Activated CD8-positive, alpha-beta memory T cell treated with anti-CD3 and anti-CD28 coated beads, Interleukin-2, amount 10 ng/mL, durations not matched to agents 7 days and 5 days (primary cell): ENCODE measurements around the gene ZACN. TPM values are rescaled to one million over a fixed set of nuclear protein-coding genes. Genes with fewer than 3 reads are reported as not detected.

Source experiments
- ATAC-seq: fragments of 150-1000 bp; cut with Tn5 transposase; one replicate; pipeline ENCODE4 v1.10.0; 2021; ENCODE audit warnings: moderate library complexity
- CTCF ChIA-PET: fragments of 350-600 bp; sonication (Branson Sonifier 250); formaldehyde crosslinking; loops from one replicate; lab custom pipeline; 2021; ENCODE audit warnings: antibody characterized with exemption; lab: Charles Lee
- DNase-seq: peaks from one replicate; pipeline ENCODE4 v3.0.0-alpha.2; 2020
- H3K27ac Mint-ChIP-seq: one replicate; pipeline ENCODE4 v1.8.0; 2021; ENCODE audit warnings: mild to moderate bottlenecking, mixed read lengths
- H3K27me3 Mint-ChIP-seq: one replicate; pipeline ENCODE4 v1.8.0; 2021; ENCODE audit warnings: mixed read lengths
- H3K36me3 Mint-ChIP-seq: one replicate; pipeline ENCODE4 v1.8.0; 2021; ENCODE audit warnings: mild to moderate bottlenecking, mixed read lengths
- H3K4me1 Mint-ChIP-seq: one replicate; pipeline ENCODE4 v1.8.0; 2021; ENCODE audit warnings: mixed read lengths
- H3K4me3 Mint-ChIP-seq: one replicate; pipeline ENCODE4 v1.8.0; 2021; ENCODE audit warnings: mild to moderate bottlenecking, moderate library complexity, mixed read lengths
- H3K9me3 Mint-ChIP-seq: one replicate; pipeline ENCODE4 v1.8.0; 2022; ENCODE audit warnings: low read depth, mixed read lengths
- total RNA-seq, 2 experiments: library from RNA; stranded (reverse); gene quantifications; one replicate each; pipeline ENCODE4 v1.2.3, GENCODE V29; 2021

Gene ZACN
- total RNA-seq, 2 experiments from 2014 or later, result 0.26 to 0.87 TPM

DNA sequence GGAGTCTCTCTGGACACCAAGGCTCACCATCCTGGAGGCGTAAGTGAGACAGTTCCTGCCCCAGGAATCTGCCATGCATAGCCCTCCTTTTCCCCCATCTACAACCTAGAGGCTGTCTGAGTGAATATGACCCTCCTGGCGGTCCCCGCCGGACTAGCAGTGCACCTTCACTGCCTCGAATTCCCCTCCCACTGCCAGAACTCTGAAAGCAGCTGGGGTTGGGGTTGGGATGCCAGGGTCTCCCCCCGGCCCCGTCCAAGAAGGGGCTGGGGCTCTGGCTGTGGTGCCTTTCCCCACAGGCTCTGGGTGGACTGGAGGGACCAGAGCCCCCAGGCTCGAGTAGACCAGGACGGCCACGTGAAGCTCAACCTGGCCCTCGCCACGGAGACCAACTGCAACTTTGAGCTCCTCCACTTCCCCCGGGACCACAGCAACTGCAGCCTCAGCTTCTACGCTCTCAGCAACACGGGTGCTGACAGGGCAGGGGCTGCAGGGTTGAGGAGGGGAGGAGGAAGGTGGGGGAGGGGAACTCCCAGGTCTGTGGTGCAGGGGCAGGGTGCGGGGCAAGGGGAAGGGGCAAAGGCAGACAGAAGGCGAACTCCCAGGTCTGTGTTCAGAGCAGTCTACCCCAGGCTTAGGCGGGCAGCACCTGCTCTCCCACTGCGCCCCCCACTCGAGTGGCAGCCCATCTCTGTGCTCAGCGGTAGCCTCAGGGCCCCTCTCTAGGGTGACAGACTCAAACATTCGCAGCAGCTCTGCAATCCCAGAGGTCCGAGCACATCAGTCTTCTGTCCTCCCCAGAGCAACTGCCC, 1.2 kb downstream of the ZACN start:
- Mint-ChIP-seq H3K27me3 (peaks cover 46% of the 10 kb centered on the region), H3K27ac (no peak overlapping the region), H3K9me3 (no peaks in the 10 kb centered on the region), H3K4me3 (no peak overlapping the region), H3K36me3 (peaks cover 6% of the 10 kb centered on the region), H3K4me1 (peaks cover 16% of the 10 kb centered on the region)
- no peak for ATAC-seq
- CTCF ChIA-PET, result interaction anchor here (0.7 to 2.7 kb wide), 3 partner anchors 13 to 223 kb away, joined by 3 to 7 read pairs (median 4); partner anchors contain the start of gene EXOC7
- DNase-seq, result no peak

GRCh38 chr17:76080768-76081287, 1.8 kb downstream of the ZACN start:
- H3K27me3 Mint-ChIP-seq, result peaks cover 39% of the 10 kb centered on the region
- no peaks in the 10 kb centered on the region for H3K9me3 Mint-ChIP-seq
- H3K4me3 Mint-ChIP-seq, result no peak overlapping the region
- peaks cover 6% of the 10 kb centered on the region for H3K36me3 Mint-ChIP-seq
- DNase-seq (no peak), ATAC-seq (no peak)
- CTCF ChIA-PET, result no interaction called here
- H3K27ac Mint-ChIP-seq, result no peak overlapping the region
- peaks cover 13% of the 10 kb centered on the region for H3K4me1 Mint-ChIP-seq

DNA sequence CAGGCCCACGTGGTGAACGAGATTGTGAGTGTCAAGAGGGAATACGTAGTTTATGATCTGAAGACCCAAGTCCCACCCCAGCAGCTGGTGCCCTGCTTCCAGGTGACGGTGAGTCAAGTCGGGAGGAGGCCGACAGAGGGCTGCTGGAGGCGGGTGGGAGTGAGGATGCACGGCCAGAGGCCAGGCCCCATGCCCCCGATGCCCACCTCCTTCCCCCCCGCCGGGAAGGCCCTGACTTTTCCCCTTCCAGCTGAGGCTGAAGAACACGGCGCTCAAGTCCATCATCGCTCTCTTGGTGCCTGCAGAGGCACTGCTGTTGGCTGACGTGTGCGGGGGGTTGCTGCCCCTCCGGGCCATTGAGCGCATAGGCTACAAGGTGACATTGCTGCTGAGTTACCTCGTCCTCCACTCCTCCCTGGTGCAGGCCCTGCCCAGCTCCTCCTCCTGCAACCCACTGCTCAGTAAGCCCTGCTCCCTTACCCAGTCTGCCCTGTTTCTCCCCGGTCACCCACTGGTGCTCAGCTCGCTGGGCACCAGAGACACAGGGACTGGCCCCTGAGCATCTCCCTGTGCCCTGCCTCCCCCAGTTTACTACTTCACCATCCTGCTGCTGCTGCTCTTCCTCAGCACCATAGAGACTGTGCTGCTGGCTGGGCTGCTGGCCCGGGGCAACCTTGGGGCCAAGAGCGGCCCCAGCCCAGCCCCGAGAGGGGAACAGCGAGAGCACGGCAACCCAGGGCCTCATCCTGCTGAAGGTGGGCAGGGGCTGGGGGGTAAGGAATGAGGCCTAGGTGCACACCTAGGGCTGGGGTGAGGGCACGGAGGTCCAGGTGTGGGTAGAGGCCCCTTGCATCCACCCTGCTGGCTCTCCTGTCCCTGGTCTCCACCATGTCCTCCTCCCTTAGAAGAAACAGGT, 2.6 kb downstream of the ZACN start:
- no peak for DNase-seq
- no peaks in the 10 kb centered on the region for H3K9me3 Mint-ChIP-seq
- no peak overlapping the region for H3K27ac Mint-ChIP-seq
- peaks cover 6% of the 10 kb centered on the region for H3K36me3 Mint-ChIP-seq
- CTCF ChIA-PET, result no interaction called here
- H3K4me1 Mint-ChIP-seq, result peaks cover 7% of the 10 kb centered on the region
- no peak for ATAC-seq
- H3K4me3 Mint-ChIP-seq, result no peak overlapping the region
- peaks cover 32% of the 10 kb centered on the region for H3K27me3 Mint-ChIP-seq

DNA sequence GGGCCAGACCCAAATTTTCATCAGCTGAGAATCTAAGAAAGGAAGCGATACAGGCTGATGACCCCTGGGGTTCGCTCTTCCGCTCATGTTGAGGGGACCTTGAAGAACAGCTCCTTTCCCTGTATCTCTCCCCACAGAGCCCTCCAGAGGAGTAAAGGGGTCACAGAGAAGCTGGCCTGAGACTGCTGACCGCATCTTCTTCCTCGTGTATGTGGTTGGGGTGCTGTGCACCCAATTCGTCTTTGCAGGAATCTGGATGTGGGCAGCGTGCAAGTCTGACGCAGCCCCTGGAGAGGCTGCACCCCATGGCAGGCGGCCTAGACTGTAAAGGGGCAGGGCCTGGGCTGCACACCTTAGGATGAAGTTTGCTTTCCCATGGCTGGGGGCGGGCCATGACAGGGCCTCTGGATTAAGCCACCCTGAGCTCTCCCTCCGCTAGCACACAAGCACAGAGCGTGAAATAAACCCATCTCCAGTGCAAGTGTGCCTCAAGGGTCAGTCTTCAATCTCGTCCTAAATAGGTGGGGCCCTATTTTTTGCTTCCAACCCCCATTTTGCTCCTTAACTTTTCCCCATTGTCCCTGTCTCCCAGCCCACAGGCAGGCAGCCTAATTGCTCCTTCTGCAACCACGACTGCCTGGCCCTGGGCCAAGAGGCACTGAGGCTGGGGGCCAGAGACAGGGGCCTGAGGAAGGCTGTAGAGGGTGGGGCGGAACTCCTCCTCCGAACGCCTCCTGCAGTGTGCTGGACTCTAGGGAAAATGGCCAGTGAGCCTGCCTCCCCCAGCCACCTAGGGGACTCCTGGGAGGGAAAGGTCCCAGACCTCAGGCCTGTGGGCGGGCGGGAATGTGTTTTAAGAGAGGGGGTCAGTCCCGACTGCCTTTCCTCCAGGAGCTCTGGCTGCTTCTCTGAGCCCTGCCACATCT, 3.6 kb downstream of the ZACN start:
- Mint-ChIP-seq H3K4me1 (peaks cover 2% of the 10 kb centered on the region), H3K27me3 (peaks cover 21% of the 10 kb centered on the region), H3K36me3 (peaks cover 5% of the 10 kb centered on the region), H3K27ac (no peak overlapping the region), H3K9me3 (no peaks in the 10 kb centered on the region), H3K4me3 (no peak overlapping the region)
- no peak for ATAC-seq
- no peak for DNase-seq
- CTCF ChIA-PET, result interaction anchor here (1.6 kb wide), 1 partner anchor 70 kb away, joined by 3 read pairs; no protein-coding TSS in a partner anchor

- Mint-ChIP-seq H3K27ac (peak overlapping the region; percentile 11), H3K4me3 (no peak overlapping the region), H3K27me3 (peaks cover 13% of the 10 kb centered on the region), H3K36me3 (peaks cover 6% of the 10 kb centered on the region), H3K4me1 (peaks cover 2% of the 10 kb centered on the region), H3K9me3 (no peaks in the 10 kb centered on the region)
- no peak for ATAC-seq
- no peak for DNase-seq
- CTCF ChIA-PET, result interaction anchor here (1.6 kb wide), 1 partner anchor 71 kb away, joined by 3 read pairs; no protein-coding TSS in a partner anchor
Measured at GRCh38 chr17:76083536-76084182, 4.7 kb downstream of the ZACN start.

DNA sequence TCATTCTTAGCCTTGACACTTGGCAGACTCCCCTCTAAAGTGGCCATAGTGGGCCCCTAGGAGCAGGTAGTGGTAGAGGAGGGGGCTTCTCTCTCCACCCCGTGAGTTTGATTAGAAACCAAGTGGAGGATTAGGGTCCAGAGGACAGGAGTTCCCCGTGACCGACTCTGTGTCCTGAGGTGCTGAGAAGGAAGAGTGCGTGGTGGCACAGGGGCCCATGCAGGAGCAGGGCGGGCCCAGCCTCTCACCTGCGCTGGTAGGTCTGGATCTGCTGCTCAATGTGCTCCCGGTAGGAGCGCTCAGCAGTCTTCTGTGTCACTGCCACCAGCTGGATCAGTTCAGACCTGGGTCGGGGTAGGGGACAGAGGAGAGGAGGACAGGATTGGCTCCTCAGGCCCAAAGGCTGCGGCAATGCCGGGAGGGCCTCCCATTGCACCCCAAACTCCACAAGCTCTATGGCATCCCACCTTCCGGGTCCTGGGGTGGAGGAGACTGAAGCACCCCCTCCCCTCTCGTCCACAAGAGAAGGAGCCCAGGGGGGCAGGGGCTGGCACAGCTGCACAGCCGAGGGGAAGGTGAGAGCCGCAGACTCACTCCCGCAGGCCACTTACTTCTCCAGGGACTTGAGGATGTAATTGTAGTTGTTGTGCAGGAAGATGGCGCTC, 6.2 kb downstream of the ZACN start:
- no peaks in the 10 kb centered on the region for H3K4me1 Mint-ChIP-seq
- no peak for DNase-seq
- H3K4me3 Mint-ChIP-seq, result no peak overlapping the region
- CTCF ChIA-PET, result interaction anchor here (0.6 kb wide), 1 partner anchor 71 kb away, joined by 3 read pairs; no protein-coding TSS in a partner anchor
- peaks cover 3% of the 10 kb centered on the region for H3K27me3 Mint-ChIP-seq
- H3K27ac Mint-ChIP-seq, result no peak overlapping the region
- no peak for ATAC-seq
- H3K36me3 Mint-ChIP-seq, result peaks cover 10% of the 10 kb centered on the region
- H3K9me3 Mint-ChIP-seq, result no peaks in the 10 kb centered on the region

DNA sequence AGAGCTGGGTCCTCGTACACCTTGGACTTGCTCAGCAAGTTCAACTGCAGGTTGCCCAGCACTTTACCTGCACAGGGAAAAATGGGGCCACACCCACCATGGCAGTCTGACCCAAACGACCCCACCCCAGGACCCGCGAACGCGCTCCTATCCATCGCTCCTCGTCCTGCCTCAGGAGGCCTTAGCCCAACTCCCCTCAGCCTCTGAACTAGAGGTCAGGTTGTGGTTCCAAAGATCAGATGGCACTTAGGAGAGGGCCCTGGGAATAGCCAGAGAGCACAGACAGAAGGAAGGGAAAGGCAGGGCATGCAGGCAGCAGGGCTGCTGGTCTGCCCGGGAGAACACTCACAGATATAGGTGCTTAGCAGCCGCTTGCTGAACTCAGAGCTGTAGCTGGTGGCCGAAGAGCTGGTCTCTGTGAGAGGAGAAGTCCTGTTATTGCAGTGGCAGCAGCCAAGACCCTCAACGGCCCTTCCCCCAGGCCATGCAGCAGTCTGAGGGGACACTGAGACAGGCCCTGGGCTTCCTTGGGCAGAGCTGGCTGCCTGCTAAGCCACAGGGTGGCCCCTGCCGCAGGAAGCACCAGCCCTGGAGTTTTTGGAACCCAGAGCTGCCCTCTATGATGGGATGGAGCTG, 6.9 kb downstream of the ZACN start:
- H3K27ac Mint-ChIP-seq, result no peak overlapping the region
- no peak overlapping the region for H3K4me3 Mint-ChIP-seq
- DNase-seq, result no peak
- no peak for ATAC-seq
- CTCF ChIA-PET, result interaction anchor here (0.6 kb wide), 1 partner anchor 72 kb away, joined by 3 read pairs; no protein-coding TSS in a partner anchor
- H3K27me3 Mint-ChIP-seq, result no peaks in the 10 kb centered on the region
- H3K36me3 Mint-ChIP-seq, result peaks cover 10% of the 10 kb centered on the region
- H3K4me1 Mint-ChIP-seq, result no peaks in the 10 kb centered on the region
- no peaks in the 10 kb centered on the region for H3K9me3 Mint-ChIP-seq

DNA sequence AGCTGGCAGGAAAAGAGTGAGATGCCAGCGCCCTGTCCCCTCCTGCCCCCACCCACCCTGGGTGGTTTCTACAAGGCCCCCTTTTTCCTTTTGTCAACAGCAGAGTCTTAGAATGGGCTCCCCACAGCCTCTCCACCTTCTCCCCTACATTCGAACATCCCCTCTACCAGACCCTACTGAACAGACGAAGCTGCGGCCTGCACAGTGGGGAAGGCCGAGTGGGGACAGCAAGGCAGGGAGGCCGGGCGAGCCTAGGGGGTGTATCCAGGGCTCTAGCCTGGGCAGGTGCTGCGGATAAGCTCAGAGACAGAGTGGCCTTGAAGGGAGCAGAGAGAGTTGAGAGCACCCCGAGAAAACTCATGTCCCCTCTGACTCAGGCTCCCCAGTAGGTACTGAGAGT, 7.4 kb downstream of the ZACN start:
- Mint-ChIP-seq H3K9me3 (no peaks in the 10 kb centered on the region), H3K27ac (no peak overlapping the region), H3K4me1 (no peaks in the 10 kb centered on the region), H3K4me3 (no peak overlapping the region), H3K36me3 (peaks cover 10% of the 10 kb centered on the region), H3K27me3 (no peaks in the 10 kb centered on the region)
- DNase-seq, result no peak
- no peak for ATAC-seq
- CTCF ChIA-PET, result no interaction called here

DNA sequence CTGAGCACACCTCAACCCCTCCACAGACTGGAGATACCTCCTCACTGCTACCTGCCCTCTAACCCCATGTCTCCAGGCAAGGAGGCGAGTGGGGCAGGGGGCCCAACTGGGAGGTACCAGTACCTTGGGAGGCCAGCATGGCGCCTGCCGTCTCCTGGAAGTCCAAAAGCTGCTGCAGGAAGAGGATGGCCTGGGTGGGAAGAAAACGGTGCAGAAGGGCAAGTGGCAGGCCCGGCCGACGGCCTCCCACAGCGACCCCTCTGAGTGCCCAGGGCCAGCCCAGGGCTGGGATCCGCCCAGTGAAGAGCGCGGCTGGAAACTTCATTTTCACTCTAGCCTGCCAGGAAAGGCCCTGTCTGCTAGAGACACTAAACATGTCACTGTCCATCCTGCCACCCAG, 8.5 kb downstream of the ZACN start:
- Mint-ChIP-seq H3K36me3 (peaks cover 10% of the 10 kb centered on the region), H3K4me1 (no peaks in the 10 kb centered on the region)

GRCh38 chr17:76088041-76088867, 9.3 kb downstream of the ZACN start:
- CTCF ChIA-PET, result interaction anchor here (1.9 kb wide), 1 partner anchor 74 kb away, joined by 4 read pairs; no protein-coding TSS in a partner anchor
- no peaks in the 10 kb centered on the region for H3K27me3 Mint-ChIP-seq
- H3K36me3 Mint-ChIP-seq, result peaks cover 10% of the 10 kb centered on the region
- DNase-seq (no peak), ATAC-seq (no peak)
- H3K4me3 Mint-ChIP-seq, result no peak overlapping the region
- H3K9me3 Mint-ChIP-seq, result no peaks in the 10 kb centered on the region
- no peak overlapping the region for H3K27ac Mint-ChIP-seq
- no peaks in the 10 kb centered on the region for H3K4me1 Mint-ChIP-seq

More for the DNA sequence above, 8.5 kb downstream of the ZACN start:
- ATAC-seq (no peak), DNase-seq (no peak)
- CTCF ChIA-PET, result interaction anchor here (1.9 kb wide), 1 partner anchor 74 kb away, joined by 4 read pairs; no protein-coding TSS in a partner anchor
- H3K9me3 Mint-ChIP-seq, result no peaks in the 10 kb centered on the region
- no peak overlapping the region for H3K4me3 Mint-ChIP-seq
- no peak overlapping the region for H3K27ac Mint-ChIP-seq
- H3K27me3 Mint-ChIP-seq, result no peaks in the 10 kb centered on the region
